Measurements from ENCODE around the gene IQGAP3.

DNA sequence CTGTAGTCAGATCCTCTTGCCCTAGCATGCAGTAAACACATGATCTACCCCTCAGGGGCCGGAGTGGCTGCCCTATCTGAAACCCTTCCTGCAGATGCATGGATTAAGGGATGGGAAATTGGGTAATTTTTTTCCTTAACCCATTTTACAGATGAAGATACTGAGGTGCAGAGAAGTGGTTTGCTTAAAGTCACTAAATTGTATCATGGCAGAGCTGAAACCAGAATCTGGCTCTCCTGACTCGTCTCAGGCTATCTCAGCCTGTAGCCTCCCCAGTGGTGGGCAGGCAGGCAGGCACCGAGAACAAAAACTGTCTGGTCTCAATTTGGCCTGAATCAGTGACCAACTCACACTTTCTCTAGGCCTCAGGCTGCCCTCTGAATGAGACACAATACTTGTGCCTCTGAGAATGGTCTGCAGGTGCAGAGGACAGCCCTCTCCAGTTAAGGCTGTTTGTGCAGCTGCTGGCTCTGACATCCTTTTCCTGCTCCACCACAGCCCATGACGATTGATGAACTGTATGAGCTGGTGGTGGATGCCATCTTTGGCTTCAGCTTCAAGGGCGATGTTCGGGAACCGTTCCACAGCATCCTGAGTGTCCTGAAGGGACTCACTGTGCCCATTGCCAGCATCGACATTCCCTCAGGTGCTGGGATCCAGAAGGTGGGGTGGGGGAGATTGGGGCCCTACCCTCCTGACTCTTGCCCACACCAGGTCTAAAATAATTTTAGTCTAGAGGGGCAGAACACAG, 20.7 kb upstream of the IQGAP3 start:
- TF ChIP-seq POLR2A (IDR thresholded peaks at IDR 0.05) = no peak
- TF ChIP-seq, protein P1, sequence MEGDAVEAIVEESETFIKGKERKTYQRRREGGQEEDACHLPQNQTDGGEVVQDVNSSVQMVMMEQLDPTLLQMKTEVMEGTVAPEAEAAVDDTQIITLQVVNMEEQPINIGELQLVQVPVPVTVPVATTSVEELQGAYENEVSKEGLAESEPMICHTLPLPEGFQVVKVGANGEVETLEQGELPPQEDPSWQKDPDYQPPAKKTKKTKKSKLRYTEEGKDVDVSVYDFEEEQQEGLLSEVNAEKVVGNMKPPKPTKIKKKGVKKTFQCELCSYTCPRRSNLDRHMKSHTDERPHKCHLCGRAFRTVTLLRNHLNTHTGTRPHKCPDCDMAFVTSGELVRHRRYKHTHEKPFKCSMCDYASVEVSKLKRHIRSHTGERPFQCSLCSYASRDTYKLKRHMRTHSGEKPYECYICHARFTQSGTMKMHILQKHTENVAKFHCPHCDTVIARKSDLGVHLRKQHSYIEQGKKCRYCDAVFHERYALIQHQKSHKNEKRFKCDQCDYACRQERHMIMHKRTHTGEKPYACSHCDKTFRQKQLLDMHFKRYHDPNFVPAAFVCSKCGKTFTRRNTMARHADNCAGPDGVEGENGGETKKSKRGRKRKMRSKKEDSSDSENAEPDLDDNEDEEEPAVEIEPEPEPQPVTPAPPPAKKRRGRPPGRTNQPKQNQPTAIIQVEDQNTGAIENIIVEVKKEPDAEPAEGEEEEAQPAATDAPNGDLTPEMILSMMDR (IDR thresholded peaks at IDR 0.05) = no peak
